Spleen (tissue), 11 donors: ENCODE measurements around the gene KCNH4. TPM values are rescaled to one million over a fixed set of nuclear protein-coding genes. Genes with fewer than 3 reads are reported as not detected.

ENCODE experiments used
- DNase-seq: peaks from one replicate; pipeline ENCODE4 v3.0.0-alpha.2; 2020
- H3K27ac ChIP-seq, 8 donors: fragments of 200-600 bp; sonication (generic) in 7 of 8; 1 replicate in 4 of 8; 2 replicates in 4 of 8; pipeline versions ENCODE4 v1.5.0 to v1.8.0; 2016 to 2021; ENCODE audit warnings: inconsistent platforms in 4 of 8, mild to moderate bottlenecking in 4 of 8, moderate library complexity in 1 of 8
- H3K27me3 ChIP-seq, 7 donors: fragments of 200-600 bp; sonication (generic) in 6 of 7; replicated peaks in 1 of 7; 1 replicate in 4 of 7; 2 replicates in 3 of 7; pipeline versions ENCODE4 v1.5.0 to v1.8.0; 2016 to 2021; ENCODE audit warnings: inconsistent platforms in 3 of 7, mild to moderate bottlenecking in 1 of 7
- H3K36me3 ChIP-seq, 6 donors: fragments of 200-600 bp; sonication (generic) in 5 of 6; 1 replicate in 4 of 6; 2 replicates in 2 of 6; pipeline versions ENCODE4 v1.5.0 to v1.8.0; 2016 to 2021; ENCODE audit warnings: inconsistent platforms in 2 of 6
- H3K4me1 ChIP-seq, 6 donors: fragments of 200-600 bp; sonication (generic) in 5 of 6; 1 replicate in 3 of 6; 2 replicates in 3 of 6; pipeline versions ENCODE4 v1.5.0 to v1.8.0; 2016 to 2021; ENCODE audit warnings: inconsistent platforms in 3 of 6
- H3K4me3 ChIP-seq, 8 donors: fragments of 200-600 bp; sonication (generic) in 7 of 8; 1 replicate in 4 of 8; 2 replicates in 4 of 8; pipeline versions ENCODE4 v1.5.0 to v1.8.0; 2016 to 2021; ENCODE audit warnings: inconsistent platforms in 4 of 8, mild to moderate bottlenecking in 4 of 8, moderate library complexity in 2 of 8
- H3K9me3 ChIP-seq, 8 donors: fragments of 200-600 bp; sonication (generic) in 7 of 8; 1 replicate in 4 of 8; 2 replicates in 4 of 8; pipeline versions ENCODE4 v1.5.0 to v1.8.0; 2016 to 2021; ENCODE audit warnings: inconsistent platforms in 4 of 8
- POLR2A ChIP-seq, 3 donors: fragments of 450-650 bp; IDR thresholded peaks; one replicate each; pipeline ENCODE4 v1.5.1; 2017; ENCODE audit warnings: antibody characterized with exemption in 3 of 3, mild to moderate bottlenecking in 1 of 3
- POLR2AphosphoS5 ChIP-seq, 3 donors: sonication (generic); formaldehyde crosslinking; IDR thresholded peaks; one replicate each; pipeline ENCODE4 v1.5.1; 2017; ENCODE audit warnings: antibody characterized with exemption in 3 of 3
- WGBS, 5 donors: extraction: QIAGEN DNeasy Blood & Tissue Kit in 3 of 5; methylation state at CpG; one replicate each; pipeline versions ENCODE4 v1.1.5 to v1.1.7; 2013 to 2018; 5-methylcytosine and 5-hydroxymethylcytosine counted together
- intact Hi-C: fragments of 100-400 bp; cut with DNase I; formaldehyde crosslinking; loops from one replicate; pipeline ENCODE4 v1.15.0; 2023; ENCODE audit warnings: low total_unique reads
- polyA plus RNA-seq, 3 donors: library from polyadenylated mRNA; stranded (reverse); fragments of 200-250 nt; gene quantifications; one replicate each; pipeline ENCODE4 v1.2.1, GENCODE V29; 2013
- total RNA-seq, 7 donors: library from RNA; depleted of rRNA in 3 of 7; stranded (reverse); fragments of >200 nt in 3 of 7; fragmentation: NEBNext Ultra II Directional in 4 of 7; extraction: Animal tissue kit (Norgen Biotek cat#: 25700) in 4 of 7; gene quantifications; one replicate each; pipeline versions ENCODE4 v1.1.0 to v1.2.1, GENCODE V29; 2016 to 2021
- TF ChIP-seq, protein P1 (sequence below), 11 experiments: fragments of 200-600 bp in 7 of 11; fragments of 450-650 bp in 4 of 11; sonication (generic) in 4 of 11; IDR thresholded peaks in 8 of 11; conservative IDR thresholded peaks in 3 of 11; 1 replicate in 7 of 11; 2 replicates in 4 of 11; pipeline versions ENCODE4 v1.4.0 to v1.8.0; 2016 to 2021; ENCODE audit warnings: antibody characterized with exemption in 11 of 11, inconsistent platforms in 4 of 11, mild to moderate bottlenecking in 1 of 11
- donor health status: healthy with polysubstance abuse.
- donor health status: DM: no; HTN: no; CAD: no; lungs with moderate emphysema.
- donor health status: DM: no; HTN: no; CAD: no.
- donor health status: Bipolar disorder and iron deficiency.
- donor health status: healthy.
- donor health status: DM: no; HTN: no; CAD: no.
- donor health status: DM: yes; HTN: yes; CAD: no.

Gene KCNH4
- total and polyA plus RNA-seq, 10 donors, result 0.14 to 0.52 (median 0.24) TPM

DNA sequence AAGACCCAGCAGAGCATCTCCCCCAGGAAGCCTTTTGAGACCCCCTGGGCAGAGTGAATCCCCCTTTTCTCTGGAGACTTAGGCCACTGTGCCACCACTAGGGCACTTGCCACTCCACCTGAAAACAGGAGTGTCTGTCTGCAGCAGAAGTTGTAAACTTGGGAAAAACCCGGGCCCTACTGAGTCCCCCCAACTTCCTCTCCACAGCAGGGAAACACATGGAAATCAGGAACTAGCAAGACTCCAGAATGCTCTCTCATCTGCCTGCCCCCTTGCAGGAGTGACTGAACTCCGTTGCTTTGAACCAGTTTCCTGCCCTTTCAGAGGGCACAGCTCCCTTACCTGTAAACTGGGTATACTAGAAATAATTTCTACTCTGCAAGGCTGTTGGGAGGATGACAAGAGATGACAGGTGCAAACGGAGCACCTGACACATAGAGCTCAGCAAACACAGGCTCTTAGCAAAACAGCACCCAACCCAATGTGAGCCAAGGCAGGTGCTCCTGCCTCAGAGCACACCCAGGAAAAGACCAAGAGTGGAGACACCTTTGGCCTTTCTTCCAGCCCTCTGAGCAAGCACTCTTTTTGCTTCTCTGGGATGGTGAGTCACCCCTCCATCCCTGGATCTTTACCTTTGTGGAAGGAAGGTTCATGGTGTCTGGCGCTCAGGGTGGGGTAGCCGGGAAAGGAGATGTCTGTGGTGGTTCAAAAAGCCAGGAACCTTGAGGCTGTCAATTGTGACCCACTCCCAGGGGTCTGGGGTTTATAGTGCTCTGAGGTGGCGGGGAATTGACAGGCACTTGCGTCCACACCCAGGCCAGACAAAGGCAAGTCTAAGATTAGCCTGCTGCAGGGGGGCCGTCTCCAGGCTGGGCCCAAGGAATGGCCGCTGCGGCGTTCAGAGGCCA lies 4.0 kb upstream of the KCNH4 start, which contains the start of gene HCRT:
HCRT (minus strand) TSS at position 740 of the 908 bp plus-strand sequence; CDS start at position 653, 87 bp downstream.
- Histone ChIP-seq H3K9me3 (no peaks in the 10 kb centered on the region), H3K4me3 (peak within 1 kb of the TSS; percentile 36 to 81 (median 63)), H3K27ac (peak within 1 kb of the TSS in 7 of 8 donors; percentile 80 to 92 (median 86)), H3K36me3 (peaks cover 0 to 7% (median 0%) of the 10 kb centered on the region in 6 donors), H3K4me1 (peaks cover 29 to 83% (median 57%) of the 10 kb centered on the region in 6 donors), H3K27me3 (peaks cover 0 to 25% (median 5%) of the 10 kb centered on the region in 7 donors)
- TF ChIP-seq, protein P1, sequence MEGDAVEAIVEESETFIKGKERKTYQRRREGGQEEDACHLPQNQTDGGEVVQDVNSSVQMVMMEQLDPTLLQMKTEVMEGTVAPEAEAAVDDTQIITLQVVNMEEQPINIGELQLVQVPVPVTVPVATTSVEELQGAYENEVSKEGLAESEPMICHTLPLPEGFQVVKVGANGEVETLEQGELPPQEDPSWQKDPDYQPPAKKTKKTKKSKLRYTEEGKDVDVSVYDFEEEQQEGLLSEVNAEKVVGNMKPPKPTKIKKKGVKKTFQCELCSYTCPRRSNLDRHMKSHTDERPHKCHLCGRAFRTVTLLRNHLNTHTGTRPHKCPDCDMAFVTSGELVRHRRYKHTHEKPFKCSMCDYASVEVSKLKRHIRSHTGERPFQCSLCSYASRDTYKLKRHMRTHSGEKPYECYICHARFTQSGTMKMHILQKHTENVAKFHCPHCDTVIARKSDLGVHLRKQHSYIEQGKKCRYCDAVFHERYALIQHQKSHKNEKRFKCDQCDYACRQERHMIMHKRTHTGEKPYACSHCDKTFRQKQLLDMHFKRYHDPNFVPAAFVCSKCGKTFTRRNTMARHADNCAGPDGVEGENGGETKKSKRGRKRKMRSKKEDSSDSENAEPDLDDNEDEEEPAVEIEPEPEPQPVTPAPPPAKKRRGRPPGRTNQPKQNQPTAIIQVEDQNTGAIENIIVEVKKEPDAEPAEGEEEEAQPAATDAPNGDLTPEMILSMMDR (IDR thresholded peaks at IDR 0.05 in 8 of 11, conservative IDR thresholded peaks at IDR 0.05 in 3 of 11), result no peak
- TF ChIP-seq POLR2A (IDR thresholded peaks at IDR 0.05) (no peak), POLR2AphosphoS5 (IDR thresholded peaks at IDR 0.05) (no peak)
- no peak for DNase-seq
- 77 to 85% (median 82%) methylated on average over 11 of the region's 11 CpGs for WGBS, 5 donors
- intact Hi-C loops, result loop anchor here (10.0 kb wide), 1 partner anchor 70 kb away; the partner anchor contains the start of gene DHX58

DNA sequence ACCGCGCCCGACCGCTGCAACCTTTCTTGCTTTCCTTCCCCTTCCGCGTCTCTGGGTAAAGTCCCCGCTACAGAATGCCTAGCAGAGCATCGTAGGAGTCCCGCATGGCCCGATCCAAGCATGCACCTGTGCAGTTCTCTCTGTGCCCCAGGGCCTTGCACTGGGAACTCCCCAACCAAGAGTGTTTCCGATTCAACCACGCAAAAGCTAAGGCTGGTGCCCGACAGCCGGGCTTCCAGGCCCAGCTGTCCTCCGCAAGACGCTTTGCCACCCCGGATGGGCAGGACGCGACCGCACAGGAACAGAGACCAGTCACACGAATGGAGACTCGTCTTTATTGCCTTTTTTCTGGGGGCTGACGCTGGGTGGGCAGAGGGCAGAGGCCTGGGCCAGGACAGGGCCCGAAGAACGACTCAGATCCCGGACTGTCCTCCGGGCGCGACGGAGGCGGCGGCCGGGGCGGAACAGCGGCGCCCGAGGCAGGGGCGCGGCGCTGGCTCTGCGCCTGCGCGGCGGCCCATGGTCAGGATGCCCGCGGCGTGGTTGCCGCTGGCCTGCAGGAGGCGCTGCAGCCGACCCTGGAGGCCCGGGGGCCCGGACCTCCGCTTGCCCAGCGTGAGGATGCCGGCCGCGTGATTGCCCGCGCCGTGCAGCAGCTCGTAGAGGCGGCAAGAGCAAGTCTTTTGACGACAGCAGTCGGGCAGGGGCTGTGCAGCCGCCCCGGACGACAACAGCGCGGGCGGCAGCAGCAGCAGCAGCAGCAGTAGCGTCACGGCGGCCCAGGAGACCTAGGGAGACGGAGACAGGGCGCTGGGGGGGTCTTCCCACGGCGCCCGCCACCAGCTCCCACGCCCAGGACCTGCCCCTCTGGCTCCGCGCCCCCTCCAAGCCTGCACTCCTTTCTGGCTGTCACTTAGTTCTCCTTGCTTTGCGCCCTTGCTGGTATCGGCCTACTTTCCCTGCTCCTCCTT lies 3.1 kb upstream of the KCNH4 start:
- Histone ChIP-seq H3K27ac (peak overlapping the region; percentile 59 to 92 (median 85)), H3K27me3 (peaks cover 0 to 31% (median 5%) of the 10 kb centered on the region in 7 donors), H3K4me3 (peak overlapping the region; percentile 36 to 81 (median 63)), H3K4me1 (peaks cover 26 to 83% (median 56%) of the 10 kb centered on the region in 6 donors), H3K9me3 (no peaks in the 10 kb centered on the region), H3K36me3 (no peaks in the 10 kb centered on the region)
- 4 to 10% (median 5%) methylated on average over 27 to 83 of the region's 83 CpGs for WGBS, 5 donors
- intact Hi-C loops, result loop anchor here (10.0 kb wide), 1 partner anchor 69 kb away; the partner anchor contains the start of gene DHX58
- DNase-seq, result peak; percentile 95
- TF ChIP-seq, protein P1 (IDR thresholded peaks at IDR 0.05 in 8 of 11, conservative IDR thresholded peaks at IDR 0.05 in 3 of 11), result peak; percentile 53 to 99 (median 97)
- TF ChIP-seq POLR2A (IDR thresholded peaks at IDR 0.05), result peak in 1 of 3 donors; percentile 78
- TF ChIP-seq POLR2AphosphoS5 (IDR thresholded peaks at IDR 0.05), result peak; percentile 91

DNA sequence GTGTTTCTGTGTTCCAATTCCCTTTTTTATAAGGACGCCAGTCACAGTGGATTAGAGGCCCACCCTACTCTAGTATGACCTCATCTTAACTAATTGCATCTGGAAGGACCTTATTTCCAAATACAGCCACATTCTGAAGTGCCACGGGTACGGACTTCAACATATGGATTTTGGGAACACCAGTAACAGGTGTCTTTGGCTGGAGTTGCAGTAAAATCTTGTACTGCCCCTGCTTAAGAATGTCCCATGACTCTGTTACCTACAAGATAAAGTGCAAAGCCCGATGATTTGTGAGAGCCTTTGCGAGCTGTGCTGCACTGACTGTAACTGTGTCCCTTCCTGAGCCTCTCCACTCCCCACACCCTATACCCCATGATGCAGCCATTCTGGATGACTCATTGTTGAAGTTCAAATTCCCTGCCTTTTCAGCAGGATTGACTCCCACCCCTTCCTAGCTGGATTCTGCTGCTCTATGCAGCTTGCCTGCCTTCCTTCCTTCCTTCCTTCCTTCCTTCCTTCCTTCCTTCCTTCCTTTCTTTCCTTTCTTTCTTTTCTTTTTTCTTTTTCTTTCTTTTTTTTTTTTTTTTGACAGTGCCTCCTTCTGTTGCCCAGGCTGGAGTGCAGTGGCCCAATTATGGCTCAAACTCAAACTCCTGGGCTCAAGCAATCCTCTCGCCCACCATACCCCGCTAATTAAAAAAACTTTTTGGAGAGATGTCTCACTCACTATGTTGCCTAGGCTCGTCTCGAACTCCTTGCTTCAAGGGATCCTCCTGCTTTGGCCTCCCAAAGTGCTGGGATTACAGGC lies 2.2 kb upstream of the KCNH4 start:
- peak overlapping the region; percentile 59 to 92 (median 85) for H3K27ac ChIP-seq
- peaks cover 0 to 31% (median 5%) of the 10 kb centered on the region in 7 donors for H3K27me3 ChIP-seq
- H3K4me3 ChIP-seq, result peak overlapping the region; percentile 36 to 81 (median 63)
- H3K36me3 ChIP-seq, result no peaks in the 10 kb centered on the region
- 63 to 65% (median 64%) methylated on average over 9 of the region's 9 CpGs for WGBS, 5 donors
- H3K4me1 ChIP-seq, result peaks cover 33 to 83% (median 57%) of the 10 kb centered on the region in 6 donors
- H3K9me3 ChIP-seq, result no peaks in the 10 kb centered on the region
- TF ChIP-seq POLR2A (IDR thresholded peaks at IDR 0.05), result no peak
- TF ChIP-seq POLR2AphosphoS5 (IDR thresholded peaks at IDR 0.05), result no peak
- TF ChIP-seq, protein P1 (IDR thresholded peaks at IDR 0.05 in 8 of 11, conservative IDR thresholded peaks at IDR 0.05 in 3 of 11), result no peak
- no peak for DNase-seq
- intact Hi-C loops, result loop anchor here (10.0 kb wide), 1 partner anchor 68 kb away; the partner anchor contains the start of gene DHX58
